Activated naive CD4-positive, alpha-beta T cell treated with Interleukin-2 at 50 U/mL for 16 hours (primary cell): Measurements from ENCODE around the gene SLC39A9.
"Not testable (repeated sequence)": the region's sequence is repeated elsewhere in the genome, so short reads cannot be mapped to it uniquely, and the experiment has no call there.

ENCODE experiments used
- DNase-seq: peaks from one replicate; pipeline ENCODE4 v3.0.0-alpha.2; 2020

SLC39A9 gene

DNA sequence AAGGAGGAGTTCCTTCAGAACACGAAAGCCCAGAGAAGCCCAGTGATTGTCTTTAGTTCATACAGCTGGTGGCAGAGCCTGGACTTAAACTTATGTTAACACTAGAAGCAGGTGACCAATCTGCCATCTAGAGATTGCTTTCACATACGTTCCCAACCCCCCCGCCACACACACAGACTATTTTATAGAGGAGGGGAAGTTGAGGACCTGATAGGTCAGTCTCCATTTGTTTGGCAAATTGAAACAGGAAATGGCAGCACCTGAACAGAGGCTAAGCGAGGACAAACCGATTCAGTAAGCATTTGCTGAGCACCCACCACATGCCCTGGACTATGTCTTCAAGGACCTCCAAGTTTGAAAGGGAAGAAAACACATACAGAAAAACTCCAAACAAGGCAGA is 81.2 kb downstream of the SLC39A9 start:
- DNase-seq = no peak

GRCh38 chr14:69480136-69480535 is 81.6 kb downstream of the SLC39A9 start:
- no peak for DNase-seq

- no peak for DNase-seq
Measured at GRCh38 chr14:69481815-69482568, 83.5 kb downstream of the SLC39A9 start.

DNA sequence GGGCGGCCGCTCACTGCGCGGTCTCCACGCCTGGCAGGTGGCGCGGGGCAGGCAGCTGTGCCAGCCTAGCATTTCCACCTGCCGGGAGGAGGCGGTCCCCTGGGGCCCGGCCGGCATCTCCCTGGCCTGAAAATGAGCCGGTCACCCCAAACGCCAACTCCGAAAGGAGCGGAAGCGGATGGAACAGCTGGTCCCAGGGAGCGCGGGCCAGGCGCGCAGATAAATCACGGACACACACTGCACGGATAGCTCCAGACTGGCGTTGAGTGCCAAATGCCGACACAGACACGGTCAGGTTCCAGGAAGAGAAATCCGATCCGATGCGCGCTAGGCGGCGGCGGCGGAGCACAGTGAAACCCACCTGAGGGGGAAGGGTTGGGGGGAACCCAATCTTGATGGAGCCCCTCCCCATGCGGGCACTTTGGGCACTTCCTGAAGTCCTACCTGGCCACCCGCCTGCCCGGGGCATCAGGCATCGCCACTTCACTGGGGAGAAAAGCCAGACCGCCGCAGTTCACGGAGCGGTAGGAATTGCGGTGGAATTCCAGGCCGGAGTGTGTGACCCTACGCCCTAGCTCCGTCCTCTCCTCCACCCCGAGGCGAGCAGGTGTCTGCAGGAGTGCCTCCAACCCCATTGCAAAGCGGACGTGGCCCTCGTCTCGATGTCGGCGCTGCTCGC is 85.4 kb downstream of the SLC39A9 start:
- DNase-seq = no peak

GRCh38 chr14:69484444-69485314 is 86.2 kb downstream of the SLC39A9 start, which contains the start of gene PLEKHD1:
PLEKHD1 (plus strand) TSS chr14:69484728; CDS start chr14:69484966, 238 bp downstream.
- DNase-seq = no peak

- DNase-seq = no peak
Measured at GRCh38 chr14:69485315-69485660, 86.8 kb downstream of the SLC39A9 start.

DNA sequence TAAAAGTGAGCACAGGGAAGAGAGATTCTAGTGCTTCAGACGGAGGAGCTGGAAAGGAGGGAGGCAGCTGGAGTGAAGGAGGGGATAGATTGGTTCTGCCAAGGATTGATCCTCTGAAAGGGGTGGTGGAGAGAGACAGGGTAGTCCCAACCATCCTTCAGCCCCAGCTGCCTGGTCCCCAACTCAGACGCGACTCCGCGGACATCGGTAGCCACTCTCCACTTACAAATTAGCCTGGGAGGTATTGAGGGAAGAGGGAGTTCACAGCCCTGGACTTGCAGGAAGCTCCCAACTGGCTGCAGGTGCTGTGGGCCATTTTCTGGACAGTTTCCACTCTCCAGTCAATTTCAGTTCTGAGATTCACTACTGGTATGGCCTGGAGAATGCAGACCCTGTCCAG is 87.2 kb downstream of the SLC39A9 start:
- DNase-seq = no peak

DNA sequence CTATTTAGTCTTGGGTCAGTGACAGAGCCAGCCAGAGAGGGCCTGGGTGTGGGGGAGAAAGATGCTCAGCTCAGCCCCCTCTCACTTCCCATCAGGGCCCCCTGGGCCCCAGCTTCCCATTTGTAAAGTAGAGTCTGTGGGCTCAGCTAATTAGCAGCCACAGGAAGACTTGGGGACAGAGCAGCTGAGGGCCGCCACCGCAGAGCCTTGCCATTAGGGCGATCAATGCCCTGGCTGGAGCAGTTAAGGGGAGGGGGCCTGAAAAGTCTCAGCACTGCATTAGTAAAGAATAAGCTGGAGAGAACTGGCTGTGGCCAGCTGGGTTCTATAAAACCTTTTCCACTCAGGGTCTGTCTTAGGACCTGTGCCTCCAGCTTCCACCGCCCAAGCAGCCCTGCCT is 88.7 kb downstream of the SLC39A9 start:
- no peak for DNase-seq

DNA sequence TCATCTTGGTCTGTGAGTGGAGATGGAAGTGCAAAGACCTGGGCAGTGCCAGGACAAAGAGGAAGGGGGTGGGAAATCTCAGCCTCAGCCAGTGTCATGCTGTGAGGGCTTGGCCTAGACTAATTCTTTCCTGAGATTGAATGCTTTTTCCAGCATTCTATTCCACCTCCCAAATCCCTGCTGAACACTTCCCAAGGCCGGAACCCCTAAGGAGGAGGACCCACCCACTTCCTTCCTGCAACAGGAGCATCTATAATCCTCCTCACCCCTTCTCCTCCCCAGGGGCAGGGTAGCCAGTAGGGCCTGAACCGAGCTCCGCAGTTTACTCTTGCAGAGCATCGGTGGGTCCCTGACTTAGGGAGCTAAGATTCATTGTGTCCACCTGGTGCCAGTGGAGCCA is 89.3 kb downstream of the SLC39A9 start:
- DNase-seq = no peak

GRCh38 chr14:69489495-69489894 is 91.0 kb downstream of the SLC39A9 start:
- DNase-seq = no peak

DNA sequence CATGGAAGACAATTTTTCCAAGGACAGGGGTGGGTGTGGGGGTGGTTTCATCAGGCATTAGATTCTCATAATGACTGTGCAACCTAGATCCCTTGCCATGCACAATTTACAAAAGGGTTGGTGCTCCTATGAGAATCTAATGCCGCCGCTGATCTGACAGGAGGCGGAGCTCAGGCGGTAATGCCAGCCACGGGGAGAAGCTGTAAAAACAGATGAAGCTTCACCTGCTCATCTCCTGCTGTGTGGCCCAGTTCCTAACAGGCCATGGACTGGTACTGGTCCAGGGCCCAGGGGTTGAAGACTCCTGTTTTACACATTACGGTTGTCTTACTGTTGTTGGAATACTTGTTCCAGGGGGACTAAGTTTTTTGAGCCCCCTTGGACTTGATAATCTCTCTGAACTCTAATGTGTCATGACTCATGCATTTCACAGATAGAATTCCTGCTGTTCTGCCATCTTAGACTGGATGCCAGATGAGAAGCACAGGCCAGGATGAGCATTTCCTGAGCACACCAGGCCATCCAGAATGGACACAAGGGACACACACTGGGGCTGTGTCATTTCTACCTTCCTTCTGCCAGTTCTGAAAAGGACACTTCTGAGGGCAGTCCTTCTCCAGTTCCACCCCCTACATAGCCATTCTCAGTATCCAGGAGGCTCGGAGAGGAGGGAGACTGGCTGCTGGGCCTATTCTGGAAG is 91.9 kb downstream of the SLC39A9 start:
- no peak for DNase-seq

DNA sequence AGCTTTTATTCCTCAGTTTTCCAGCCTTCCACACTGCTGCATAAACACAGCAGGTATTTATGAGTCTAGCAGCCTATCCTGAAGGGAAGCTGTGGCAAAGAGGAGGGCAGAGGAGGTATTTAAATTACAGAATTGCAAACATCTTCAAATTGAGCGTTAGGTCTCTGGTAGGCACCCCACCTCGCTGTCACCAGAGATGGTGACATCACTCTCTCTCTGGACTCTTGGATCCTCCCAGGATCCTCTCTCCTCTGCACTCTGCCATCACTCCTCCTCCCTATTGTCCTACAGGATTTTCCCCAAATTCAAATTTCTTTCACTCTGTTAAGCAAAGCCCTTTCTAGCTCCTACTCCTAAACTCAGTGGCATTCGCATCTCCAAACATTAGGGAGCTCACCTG is 92.7 kb downstream of the SLC39A9 start:
- DNase-seq = no peak

DNA sequence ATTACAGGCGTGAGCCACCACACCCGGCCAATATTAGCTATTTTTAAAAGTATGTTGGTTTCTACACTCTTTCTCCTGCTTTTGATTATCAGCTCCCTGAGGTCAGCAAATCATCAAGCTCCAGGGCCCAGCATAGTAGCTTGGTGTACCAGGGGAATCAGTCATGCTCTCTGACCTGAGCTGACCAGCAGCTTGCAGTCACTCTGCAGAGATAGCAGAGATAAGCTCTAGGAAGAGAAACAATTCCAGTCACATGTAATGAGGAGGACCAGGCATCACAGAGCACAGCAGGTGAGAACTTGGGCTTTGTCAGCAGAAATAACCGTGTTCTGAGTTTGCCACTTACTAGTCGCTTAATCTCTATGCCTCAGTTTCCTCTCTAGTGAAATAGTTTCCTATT is 94.5 kb downstream of the SLC39A9 start:
- no peak for DNase-seq

DNA sequence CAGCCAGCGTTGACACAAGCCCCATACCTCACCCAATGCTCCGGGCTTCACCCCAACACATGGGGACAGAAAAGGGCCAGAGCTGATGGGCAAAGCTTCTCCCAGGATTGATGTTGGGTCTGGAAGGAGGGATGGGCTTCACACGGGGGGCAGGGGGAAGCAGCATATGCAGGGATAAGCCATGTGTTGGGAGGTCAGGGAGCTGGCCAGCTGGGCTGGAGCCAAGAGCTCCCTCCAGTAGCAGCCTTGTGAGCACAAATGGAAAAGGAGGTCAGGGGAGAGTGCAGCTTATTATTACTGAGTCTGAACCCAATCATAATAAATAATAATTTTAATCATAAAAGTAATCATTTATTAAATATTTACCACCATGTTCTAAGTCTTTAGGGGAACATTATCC is 95.3 kb downstream of the SLC39A9 start:
- no peak for DNase-seq

DNA sequence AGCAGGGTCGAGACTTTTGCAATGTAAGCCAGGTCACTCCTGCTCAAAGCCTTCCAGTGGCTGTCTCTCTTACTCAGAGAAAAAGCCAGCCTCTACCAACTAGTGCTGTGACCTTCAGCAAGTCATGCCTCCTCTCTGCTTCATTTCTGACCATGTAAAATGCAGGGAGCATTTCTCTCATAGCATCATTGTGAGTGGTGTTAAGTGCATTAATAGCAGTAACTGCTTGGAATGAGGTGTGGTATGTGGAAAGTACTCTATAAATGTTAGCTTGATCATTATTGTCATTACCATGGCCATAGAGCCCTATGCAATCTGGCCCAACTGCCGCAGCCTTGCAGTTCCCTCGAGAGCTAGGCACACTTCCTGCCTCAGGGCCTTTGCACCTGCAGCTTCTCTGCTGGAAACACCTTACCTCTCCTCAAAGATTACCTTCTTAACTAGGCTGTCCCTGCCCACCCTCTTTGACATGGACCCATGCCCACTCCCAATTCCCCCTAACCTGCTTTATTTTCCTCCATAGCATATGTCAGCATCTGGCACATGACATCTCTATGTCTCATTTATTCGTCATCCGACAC is 96.9 kb downstream of the SLC39A9 start:
- DNase-seq = no peak

DNA sequence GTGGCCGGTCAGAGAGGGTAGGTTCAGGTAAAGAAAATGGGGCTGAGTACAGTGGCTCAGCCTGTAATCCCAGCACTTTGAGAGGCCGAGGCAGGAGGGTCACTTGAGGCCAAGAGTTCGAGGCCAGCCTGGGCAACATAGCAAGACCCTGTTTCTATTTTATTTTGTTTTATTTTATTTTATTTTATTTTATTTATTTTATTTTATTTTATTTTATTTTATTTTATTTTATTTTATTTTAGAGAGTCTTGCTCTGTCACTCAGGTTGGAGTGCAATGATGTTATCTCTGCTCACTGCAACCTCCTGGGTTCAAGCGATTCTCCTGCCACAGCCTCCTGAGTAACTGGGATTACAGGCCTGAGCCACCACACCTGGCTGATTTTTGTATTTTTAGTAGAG is 99.4 kb downstream of the SLC39A9 start:
- DNase-seq = not testable (repeated sequence)

GRCh38 chr14:69498286-69498685 is 99.8 kb downstream of the SLC39A9 start:
- DNase-seq = not testable (repeated sequence)

- no peak for DNase-seq
Measured at GRCh38 chr14:69499436-69499835, 100.9 kb downstream of the SLC39A9 start.

DNA sequence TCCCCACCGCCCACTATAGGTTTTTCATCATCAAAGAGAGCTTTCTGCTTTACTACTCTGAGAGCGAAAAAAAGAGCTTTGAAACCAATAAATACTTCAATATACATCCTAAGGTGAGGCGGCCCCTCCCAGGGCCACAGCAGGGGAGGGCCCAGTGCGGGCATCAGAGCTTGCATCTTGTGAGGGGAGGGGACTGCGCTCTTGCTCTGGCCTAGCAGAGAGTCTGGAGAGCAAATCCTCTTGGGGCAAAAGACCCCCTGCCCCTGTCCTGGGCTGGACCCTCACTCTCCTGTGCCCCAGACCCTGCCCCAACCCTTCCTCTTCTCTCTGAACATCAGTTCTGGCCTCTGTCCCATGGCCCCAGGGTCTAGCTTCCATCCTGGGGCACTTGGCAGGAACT is 101.6 kb downstream of the SLC39A9 start:
- DNase-seq = no peak

GRCh38 chr14:69500736-69501135 is 102.2 kb downstream of the SLC39A9 start:
- DNase-seq = no peak

DNA sequence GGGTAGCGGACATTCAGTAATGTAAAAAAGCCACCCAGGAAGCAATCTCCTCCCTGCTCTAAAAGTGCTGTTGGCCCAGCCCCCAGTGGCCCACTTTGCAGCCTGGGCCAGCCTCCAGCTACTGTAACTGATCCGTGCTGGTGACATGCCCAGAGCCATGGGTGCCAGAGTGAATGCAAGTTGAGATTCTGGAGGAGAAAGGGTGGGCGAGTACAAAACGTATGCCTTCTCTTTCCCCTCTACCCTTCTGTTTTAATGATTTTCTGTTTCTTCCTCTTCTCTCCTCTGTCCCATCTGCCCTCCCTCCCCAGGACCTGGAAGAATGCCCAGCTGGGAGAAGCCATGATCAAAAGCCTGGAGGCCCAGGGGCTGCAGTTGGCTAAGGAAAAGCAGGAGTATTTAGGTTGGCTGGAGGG is 102.9 kb downstream of the SLC39A9 start:
- DNase-seq = no peak

DNA sequence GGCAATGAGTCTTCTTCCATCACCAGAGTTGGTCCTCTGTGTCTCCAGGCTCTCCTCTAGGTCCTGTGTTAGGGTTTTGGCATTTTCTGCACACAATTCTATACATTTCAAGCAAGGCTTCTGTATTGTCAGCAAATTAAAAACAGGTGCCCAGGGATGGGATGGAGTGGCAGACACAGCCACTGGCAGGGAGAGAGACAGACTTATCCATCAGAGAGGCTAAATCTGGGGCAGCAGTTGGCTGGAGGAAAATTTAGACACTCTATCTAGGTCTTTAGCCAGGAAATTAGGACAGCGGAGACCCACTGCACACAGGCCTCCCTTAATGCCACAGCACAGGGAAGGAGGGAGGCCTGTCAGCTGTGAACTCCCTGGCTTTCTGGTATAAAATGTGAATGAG is 106.3 kb downstream of the SLC39A9 start:
- DNase-seq = no peak
